HCT116 (cell line): Measurements from ENCODE around the gene OR14I1.

Source experiments
- ELF1 ChIP-seq: IDR thresholded peaks from 2 replicates; pipeline ENCODE4 v1.6.1; 2012; ENCODE audit warnings: low read depth, borderline replicate concordance
- EZH2 ChIP-seq: fragments of 200-600 bp; sonication (generic); IDR thresholded peaks from 2 replicates; pipeline ENCODE4 v1.6.1; 2017; ENCODE audit warnings: antibody characterized with exemption, mixed run types
- JUND ChIP-seq: IDR thresholded peaks from 2 replicates; pipeline ENCODE4 v1.6.1; 2012
- RAD21 ChIP-seq: IDR thresholded peaks from 2 replicates; pipeline ENCODE4 v1.6.1; 2012; ENCODE audit warnings: low read depth, mild to moderate bottlenecking
- SIN3A ChIP-seq: IDR thresholded peaks from 2 replicates; pipeline ENCODE4 v1.6.1; 2012; ENCODE audit warnings: low read depth
- YY1 ChIP-seq: IDR thresholded peaks from 2 replicates; pipeline ENCODE4 v1.6.1; 2011; ENCODE audit warnings: low read length, low read depth, moderate library complexity, mild to moderate bottlenecking; ENCODE audit not compliant: insufficient replicate concordance; ENCODE audit errors: extremely low read depth
- TF ChIP-seq, protein P1 (sequence below), 3 experiments: fragments of 200-600 bp in 1 of 3; sonication (generic) in 1 of 3; IDR thresholded peaks in 2 of 3; conservative IDR thresholded peaks in 1 of 3; 2 replicates each; pipeline ENCODE4 v1.5.1; 2012 to 2017; ENCODE audit warnings: low read depth in 2 of 3, low read length in 2 of 3, antibody characterized with exemption in 1 of 3, borderline replicate concordance in 1 of 3, control low read depth in 1 of 3, mild to moderate bottlenecking in 1 of 3, mixed read lengths in 1 of 3, mixed run types in 1 of 3, moderate library complexity in 1 of 3; ENCODE audit not compliant: insufficient read depth in 1 of 3

DNA sequence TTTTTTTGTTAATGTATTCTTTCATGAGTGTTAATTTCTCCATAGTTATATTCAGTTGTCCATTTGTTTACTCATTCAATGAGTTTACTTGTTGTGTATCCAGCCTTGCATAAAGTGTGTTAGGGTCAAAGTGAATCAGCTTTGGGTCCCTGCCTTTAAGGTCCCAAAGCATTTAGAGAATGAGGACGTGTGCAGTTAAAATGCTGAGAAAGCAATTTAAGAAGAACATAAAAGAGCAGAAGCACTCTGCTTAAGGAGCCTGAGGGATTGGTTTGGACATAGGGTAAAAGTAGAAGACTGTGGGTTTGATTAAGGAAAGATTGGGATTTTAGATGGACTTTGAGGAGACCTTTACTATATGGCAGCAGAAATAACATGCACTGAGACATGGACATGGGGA lies 3.5 kb downstream of the OR14I1 start:
- TF ChIP-seq, protein P1, sequence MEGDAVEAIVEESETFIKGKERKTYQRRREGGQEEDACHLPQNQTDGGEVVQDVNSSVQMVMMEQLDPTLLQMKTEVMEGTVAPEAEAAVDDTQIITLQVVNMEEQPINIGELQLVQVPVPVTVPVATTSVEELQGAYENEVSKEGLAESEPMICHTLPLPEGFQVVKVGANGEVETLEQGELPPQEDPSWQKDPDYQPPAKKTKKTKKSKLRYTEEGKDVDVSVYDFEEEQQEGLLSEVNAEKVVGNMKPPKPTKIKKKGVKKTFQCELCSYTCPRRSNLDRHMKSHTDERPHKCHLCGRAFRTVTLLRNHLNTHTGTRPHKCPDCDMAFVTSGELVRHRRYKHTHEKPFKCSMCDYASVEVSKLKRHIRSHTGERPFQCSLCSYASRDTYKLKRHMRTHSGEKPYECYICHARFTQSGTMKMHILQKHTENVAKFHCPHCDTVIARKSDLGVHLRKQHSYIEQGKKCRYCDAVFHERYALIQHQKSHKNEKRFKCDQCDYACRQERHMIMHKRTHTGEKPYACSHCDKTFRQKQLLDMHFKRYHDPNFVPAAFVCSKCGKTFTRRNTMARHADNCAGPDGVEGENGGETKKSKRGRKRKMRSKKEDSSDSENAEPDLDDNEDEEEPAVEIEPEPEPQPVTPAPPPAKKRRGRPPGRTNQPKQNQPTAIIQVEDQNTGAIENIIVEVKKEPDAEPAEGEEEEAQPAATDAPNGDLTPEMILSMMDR (IDR thresholded peaks at IDR 0.05 in 2 of 3, conservative IDR thresholded peaks at IDR 0.05 in 1 of 3; ENCODE audit: borderline replicate concordance in 1 of 3, insufficient read depth in 1 of 3, low read depth in 2 of 3, low read length in 2 of 3), result no peak
- TF ChIP-seq SIN3A, result no peak
- no peak for TF ChIP-seq EZH2
- TF ChIP-seq RAD21, result no peak
- no peak for TF ChIP-seq YY1
- TF ChIP-seq ELF1, result no peak
- TF ChIP-seq JUND, result no peak
